Endothelial cell of umbilical vein (primary cell): ENCODE results near the gene MVP.

Source experiments
- EZH2 ChIP-seq: IDR thresholded peaks from 2 replicates; pipeline ENCODE4 v1.6.1; 2012; ENCODE audit warnings: borderline replicate concordance, low read depth, mild to moderate bottlenecking, moderate library complexity, low read length, inconsistent platforms; ENCODE audit not compliant: severe bottlenecking
- POLR2A ChIP-seq: IDR thresholded peaks from 2 replicates; pipeline ENCODE4 v1.6.1; 2012; ENCODE audit warnings: low read depth, mild to moderate bottlenecking, control low read depth, low read length

- TF ChIP-seq POLR2A (no peak), EZH2 (no peak)
Measured at GRCh38 chr16:29871822-29872546, 51.7 kb downstream of the MVP start.
